ENCODE results near the gene UBQLN1. TPM values are rescaled to one million over a fixed set of nuclear protein-coding genes. Genes with fewer than 3 reads are reported as not detected.

UBQLN1 gene
- total RNA-seq, 1 experiment from 2014 or later, result 56.3 TPM

DNA sequence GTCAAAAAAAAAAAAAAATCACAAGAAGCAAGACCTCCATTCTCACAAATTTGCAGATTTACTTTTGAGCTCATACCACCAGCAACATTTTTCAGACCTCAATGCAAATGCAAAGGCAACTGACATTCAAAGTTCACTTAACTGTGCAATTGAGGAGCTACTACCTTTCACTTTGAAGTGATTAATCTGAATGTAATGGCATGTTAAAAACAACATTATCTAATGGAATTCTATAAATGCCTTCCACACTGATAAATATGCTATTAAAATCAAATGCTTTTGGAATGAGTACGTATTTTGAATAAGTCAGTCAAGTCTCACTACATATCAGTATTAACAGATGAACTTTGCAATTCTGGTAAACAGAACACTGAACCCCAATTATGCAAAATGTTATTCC is 32.3 kb downstream of the UBQLN1 start:
- H3K27me3 ChIP-seq (replicated peaks; ENCODE audit: control insufficient read depth, insufficient read depth, low read length), result no peaks in the 10 kb centered on the region
- Mint-ChIP-seq H3K36me3 (ENCODE audit: insufficient read depth, unreplicated experiment) (peaks cover 51% of the 10 kb centered on the region), H3K4me3 (ENCODE audit: unreplicated experiment) (no peak overlapping the region), H3K4me1 (ENCODE audit: low read depth, unreplicated experiment) (no peaks in the 10 kb centered on the region), H3K27ac (ENCODE audit: unreplicated experiment) (no peak overlapping the region), H3K27me3 (ENCODE audit: insufficient read depth, unreplicated experiment) (no peaks in the 10 kb centered on the region), H3K9me3 (ENCODE audit: unreplicated experiment) (no peaks in the 10 kb centered on the region)
- ChIA-PET POLR2A (no interaction called here), CTCF (no interaction called here)
- no peaks in the 10 kb centered on the region; the same call in 1 of the 2 replicates for H3K36me3 ChIP-seq (ENCODE audit: control insufficient read depth, insufficient read depth, low read length)
- TF ChIP-seq, protein P1, sequence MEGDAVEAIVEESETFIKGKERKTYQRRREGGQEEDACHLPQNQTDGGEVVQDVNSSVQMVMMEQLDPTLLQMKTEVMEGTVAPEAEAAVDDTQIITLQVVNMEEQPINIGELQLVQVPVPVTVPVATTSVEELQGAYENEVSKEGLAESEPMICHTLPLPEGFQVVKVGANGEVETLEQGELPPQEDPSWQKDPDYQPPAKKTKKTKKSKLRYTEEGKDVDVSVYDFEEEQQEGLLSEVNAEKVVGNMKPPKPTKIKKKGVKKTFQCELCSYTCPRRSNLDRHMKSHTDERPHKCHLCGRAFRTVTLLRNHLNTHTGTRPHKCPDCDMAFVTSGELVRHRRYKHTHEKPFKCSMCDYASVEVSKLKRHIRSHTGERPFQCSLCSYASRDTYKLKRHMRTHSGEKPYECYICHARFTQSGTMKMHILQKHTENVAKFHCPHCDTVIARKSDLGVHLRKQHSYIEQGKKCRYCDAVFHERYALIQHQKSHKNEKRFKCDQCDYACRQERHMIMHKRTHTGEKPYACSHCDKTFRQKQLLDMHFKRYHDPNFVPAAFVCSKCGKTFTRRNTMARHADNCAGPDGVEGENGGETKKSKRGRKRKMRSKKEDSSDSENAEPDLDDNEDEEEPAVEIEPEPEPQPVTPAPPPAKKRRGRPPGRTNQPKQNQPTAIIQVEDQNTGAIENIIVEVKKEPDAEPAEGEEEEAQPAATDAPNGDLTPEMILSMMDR (IDR thresholded peaks at IDR 0.05; ENCODE audit: insufficient read depth in 1 of 2, low read depth in 1 of 2, low read length in 1 of 2, severe bottlenecking in 1 of 2, unreplicated experiment in 1 of 2), result no peak
- DNase-seq, result no peak
- BruUV-seq (replicated peaks), result no TSS peak
- intact Hi-C loops (cut with micrococcal nuclease; ENCODE audit: unreplicated experiment), result no loop called here
- no peak overlapping the region for H3K4me3 ChIP-seq (ENCODE audit: low read depth, low read length)
- H3K4me1 ChIP-seq, result no peaks in the 10 kb centered on the region
- no peaks in the 10 kb centered on the region for H3K9me3 ChIP-seq

DNA sequence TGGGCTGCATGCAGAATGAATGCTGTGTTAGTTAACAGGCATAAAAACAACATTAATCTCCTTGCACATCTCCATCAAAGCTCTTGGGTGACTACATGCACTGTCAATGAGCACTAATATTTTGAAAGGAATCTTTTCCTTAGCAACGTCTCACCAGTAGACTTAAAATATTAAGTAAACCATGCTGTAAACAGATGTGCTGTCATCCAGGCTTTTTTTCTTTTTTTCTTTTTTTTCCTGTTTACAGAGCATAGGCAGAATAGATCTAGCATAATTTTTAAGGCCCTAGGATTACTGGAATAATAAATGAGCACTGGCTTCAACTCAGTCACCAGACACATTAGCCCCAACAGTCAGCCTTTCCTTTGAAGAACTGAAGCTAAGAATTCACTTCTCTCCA is 36.3 kb downstream of the UBQLN1 start:
- DNase-seq, result no peak
- intact Hi-C loops (cut with micrococcal nuclease; ENCODE audit: unreplicated experiment), result no loop called here
- H3K4me3 ChIP-seq (ENCODE audit: low read depth, low read length), result no peak overlapping the region
- no peak overlapping the region for H3K27ac Mint-ChIP-seq (ENCODE audit: unreplicated experiment)
- ChIA-PET POLR2A (no interaction called here), CTCF (no interaction called here)
- H3K9me3 Mint-ChIP-seq (ENCODE audit: unreplicated experiment), result no peaks in the 10 kb centered on the region
- no peak overlapping the region for H3K4me3 Mint-ChIP-seq (ENCODE audit: unreplicated experiment)
- H3K4me1 ChIP-seq, result no peaks in the 10 kb centered on the region
- no peaks in the 10 kb centered on the region for H3K4me1 Mint-ChIP-seq (ENCODE audit: low read depth, unreplicated experiment)
- TF ChIP-seq, protein P1 (IDR thresholded peaks at IDR 0.05; ENCODE audit: insufficient read depth in 1 of 2, low read depth in 1 of 2, low read length in 1 of 2, severe bottlenecking in 1 of 2, unreplicated experiment in 1 of 2), result no peak
- H3K27me3 Mint-ChIP-seq (ENCODE audit: insufficient read depth, unreplicated experiment), result no peaks in the 10 kb centered on the region
- no TSS peak for BruUV-seq (replicated peaks)
- no peaks in the 10 kb centered on the region; the same call in 1 of the 2 replicates for H3K36me3 ChIP-seq (ENCODE audit: control insufficient read depth, insufficient read depth, low read length)
- H3K36me3 Mint-ChIP-seq (ENCODE audit: insufficient read depth, unreplicated experiment), result peaks cover 30% of the 10 kb centered on the region
- no peaks in the 10 kb centered on the region for H3K9me3 ChIP-seq
- no peaks in the 10 kb centered on the region for H3K27me3 ChIP-seq (replicated peaks; ENCODE audit: control insufficient read depth, insufficient read depth, low read length)

DNA sequence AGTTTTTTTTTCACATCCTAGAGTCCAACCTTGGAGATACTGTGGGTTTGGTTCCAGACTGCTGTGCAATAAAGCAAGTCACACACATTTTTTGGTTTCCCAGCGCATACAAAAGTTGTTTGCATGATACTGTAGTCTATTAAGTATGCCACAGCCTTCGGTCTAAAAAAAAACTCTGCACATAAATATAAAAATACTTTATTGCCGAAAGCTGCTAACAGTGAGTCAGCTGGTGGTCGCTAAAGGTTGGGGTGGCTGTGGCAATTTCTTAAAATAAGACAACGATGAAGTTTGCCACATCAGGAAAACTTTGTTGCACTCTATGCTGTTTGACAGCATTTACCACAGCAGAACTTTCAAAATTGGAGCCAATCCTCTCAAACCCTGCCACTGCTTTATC is 37.4 kb downstream of the UBQLN1 start:
- Histone ChIP-seq H3K4me3 (ENCODE audit: low read depth, low read length) (no peak overlapping the region), H3K9me3 (no peaks in the 10 kb centered on the region), H3K4me1 (no peaks in the 10 kb centered on the region), H3K27me3 (replicated peaks; ENCODE audit: control insufficient read depth, insufficient read depth, low read length) (no peaks in the 10 kb centered on the region), H3K36me3 (ENCODE audit: control insufficient read depth, insufficient read depth, low read length) (no peaks in the 10 kb centered on the region; the same call in 1 of the 2 replicates)
- TF ChIP-seq, protein P1 (IDR thresholded peaks at IDR 0.05; ENCODE audit: insufficient read depth in 1 of 2, low read depth in 1 of 2, low read length in 1 of 2, severe bottlenecking in 1 of 2, unreplicated experiment in 1 of 2), result no peak
- H3K4me3 Mint-ChIP-seq (ENCODE audit: unreplicated experiment), result no peak overlapping the region
- H3K4me1 Mint-ChIP-seq (ENCODE audit: low read depth, unreplicated experiment), result no peaks in the 10 kb centered on the region
- H3K36me3 Mint-ChIP-seq (ENCODE audit: insufficient read depth, unreplicated experiment), result peaks cover 30% of the 10 kb centered on the region
- no peaks in the 10 kb centered on the region for H3K27me3 Mint-ChIP-seq (ENCODE audit: insufficient read depth, unreplicated experiment)
- POLR2A ChIA-PET, result no interaction called here
- CTCF ChIA-PET, result no interaction called here
- H3K27ac Mint-ChIP-seq (ENCODE audit: unreplicated experiment), result no peak overlapping the region
- BruUV-seq (replicated peaks), result no TSS peak
- no peaks in the 10 kb centered on the region for H3K9me3 Mint-ChIP-seq (ENCODE audit: unreplicated experiment)
- no peak for DNase-seq
- intact Hi-C loops (cut with micrococcal nuclease; ENCODE audit: unreplicated experiment), result no loop called here

Data from Caco-2 (cell line).